AG09319 (cell line): Measurements from ENCODE around the gene PTPRT.

Experiments used
- DNase-seq: peaks from one replicate; pipeline ENCODE4 v3.0.0-alpha.2; 2010; ENCODE audit warnings: low read depth; ENCODE audit errors: extremely low read depth
- CTCF ChIP-seq: IDR thresholded peaks from 2 replicates; pipeline ENCODE4 v1.5.1; 2011; ENCODE audit warnings: low read depth, mild to moderate bottlenecking, inconsistent platforms, low read length, moderate library complexity

Gene PTPRT

GRCh38 chr20:42496595-42496994, 693.1 kb downstream of the PTPRT start:
- no peak for TF ChIP-seq CTCF
- DNase-seq = no peak

DNA sequence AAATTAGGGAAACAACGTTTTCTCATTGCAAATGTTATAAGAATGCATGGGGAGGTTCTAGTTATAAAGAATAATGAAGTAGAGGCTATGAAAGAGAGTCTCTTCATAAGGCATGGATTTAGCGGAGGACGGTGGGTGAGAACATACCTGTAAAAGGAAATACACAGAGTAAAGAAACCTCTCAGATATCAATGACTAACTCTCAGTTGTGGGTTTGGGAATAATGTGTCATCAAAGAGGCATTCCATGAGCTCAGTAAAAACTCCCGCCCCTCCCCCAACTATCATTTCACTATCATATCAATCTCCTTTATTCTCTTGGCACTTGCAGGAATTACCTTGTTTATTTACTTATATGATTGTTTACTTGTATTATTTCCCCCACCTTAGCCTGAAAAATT, 695.4 kb downstream of the PTPRT start:
- no peak for DNase-seq
- no peak for TF ChIP-seq CTCF

DNA sequence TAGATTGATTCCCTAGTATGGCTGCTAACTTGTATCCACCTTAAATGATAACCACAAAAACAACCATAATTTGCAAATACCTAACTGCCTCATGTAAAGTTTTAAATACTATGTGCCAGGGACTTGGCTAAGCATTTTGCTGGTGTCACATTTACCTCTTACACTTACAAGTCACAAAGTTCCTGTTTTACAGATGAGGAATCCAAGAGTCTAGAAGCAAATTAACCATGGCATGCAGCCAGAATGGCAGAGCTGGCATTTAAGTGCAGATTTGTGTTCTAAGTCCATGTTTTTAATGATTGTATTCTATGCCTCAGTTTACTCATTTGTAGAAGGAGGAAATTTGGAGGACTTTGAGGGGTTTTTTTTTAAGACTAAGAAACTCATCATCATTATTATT, 696.7 kb downstream of the PTPRT start:
- no peak for DNase-seq
- TF ChIP-seq CTCF = no peak

DNA sequence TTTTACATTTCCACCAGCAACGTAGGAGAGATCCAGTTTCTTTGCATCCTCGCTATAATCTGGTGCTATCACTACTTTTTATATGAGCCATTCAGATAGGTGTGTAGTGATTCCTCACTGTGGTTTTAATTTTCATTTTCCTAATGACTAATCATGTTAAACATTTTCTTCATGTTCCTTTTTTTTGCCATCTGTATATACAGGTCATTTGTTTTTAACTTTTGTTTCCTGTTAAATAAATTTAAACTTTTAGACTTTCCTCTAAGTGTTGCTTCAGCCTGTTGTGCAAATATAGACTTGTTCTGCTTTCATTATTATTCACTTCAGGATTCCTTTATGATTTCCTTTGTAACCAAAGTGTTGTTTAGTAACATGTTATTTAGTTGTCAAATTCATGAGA, 697.4 kb downstream of the PTPRT start:
- DNase-seq = no peak
- no peak for TF ChIP-seq CTCF

DNA sequence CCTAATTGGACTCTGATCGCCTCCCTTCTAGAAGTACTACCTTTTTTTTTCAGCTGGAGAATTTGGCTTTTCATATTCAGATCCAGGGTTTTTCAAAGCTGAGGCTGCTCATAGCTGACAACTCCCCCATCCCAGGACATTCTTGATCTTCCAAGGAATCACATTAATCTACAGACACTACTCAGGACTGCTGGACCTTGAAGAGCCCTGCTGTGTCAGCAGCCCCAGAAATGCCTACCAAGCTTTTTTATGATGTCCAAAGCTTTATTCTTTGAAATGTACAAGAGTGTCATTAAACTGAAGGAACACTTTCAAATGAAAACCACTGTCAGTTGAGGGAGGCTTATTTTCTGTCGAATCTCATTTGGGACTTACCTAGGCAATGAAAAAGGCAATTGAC, 704.1 kb downstream of the PTPRT start:
- TF ChIP-seq CTCF = no peak
- DNase-seq = no peak

- no peak for TF ChIP-seq CTCF
- DNase-seq = no peak
Observed at GRCh38 chr20:42484790-42485375, 704.8 kb downstream of the PTPRT start.

DNA sequence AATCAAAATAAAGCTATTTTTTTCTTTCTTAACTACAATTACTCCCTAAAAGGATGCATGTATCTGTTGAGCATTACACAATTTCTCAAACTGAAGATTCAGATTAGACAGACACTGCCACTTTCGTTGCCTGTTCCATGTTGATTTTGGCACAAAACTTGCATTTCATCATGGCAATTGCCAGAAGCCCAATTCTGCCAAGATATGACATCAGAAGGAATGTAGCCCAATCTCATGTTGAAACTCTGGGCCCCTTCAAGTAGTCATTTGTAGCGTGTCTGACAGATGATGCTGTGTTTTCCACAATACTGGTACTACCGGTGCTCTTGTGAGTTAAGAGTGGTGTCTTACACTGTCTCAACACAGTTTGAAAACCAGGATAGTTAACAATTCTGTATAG, 705.4 kb downstream of the PTPRT start:
- no peak for TF ChIP-seq CTCF
- no peak for DNase-seq
